ENCODE data around the gene TLL1.

- TF ChIP-seq, protein P1, sequence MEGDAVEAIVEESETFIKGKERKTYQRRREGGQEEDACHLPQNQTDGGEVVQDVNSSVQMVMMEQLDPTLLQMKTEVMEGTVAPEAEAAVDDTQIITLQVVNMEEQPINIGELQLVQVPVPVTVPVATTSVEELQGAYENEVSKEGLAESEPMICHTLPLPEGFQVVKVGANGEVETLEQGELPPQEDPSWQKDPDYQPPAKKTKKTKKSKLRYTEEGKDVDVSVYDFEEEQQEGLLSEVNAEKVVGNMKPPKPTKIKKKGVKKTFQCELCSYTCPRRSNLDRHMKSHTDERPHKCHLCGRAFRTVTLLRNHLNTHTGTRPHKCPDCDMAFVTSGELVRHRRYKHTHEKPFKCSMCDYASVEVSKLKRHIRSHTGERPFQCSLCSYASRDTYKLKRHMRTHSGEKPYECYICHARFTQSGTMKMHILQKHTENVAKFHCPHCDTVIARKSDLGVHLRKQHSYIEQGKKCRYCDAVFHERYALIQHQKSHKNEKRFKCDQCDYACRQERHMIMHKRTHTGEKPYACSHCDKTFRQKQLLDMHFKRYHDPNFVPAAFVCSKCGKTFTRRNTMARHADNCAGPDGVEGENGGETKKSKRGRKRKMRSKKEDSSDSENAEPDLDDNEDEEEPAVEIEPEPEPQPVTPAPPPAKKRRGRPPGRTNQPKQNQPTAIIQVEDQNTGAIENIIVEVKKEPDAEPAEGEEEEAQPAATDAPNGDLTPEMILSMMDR (IDR thresholded peaks at IDR 0.05; ENCODE audit: low read depth, low read length, poor library complexity, severe bottlenecking): no peak
- no peak for TF ChIP-seq EZH2phosphoT487 (IDR thresholded peaks at IDR 0.05; ENCODE audit: borderline replicate concordance, low read length)
Measured at GRCh38 chr4:166075599-166075998, 202.6 kb downstream of the TLL1 start.
